ENCODE measurements around the gene KLHL41.

GRCh38 chr2:169572189-169572588 lies 62.7 kb downstream of the KLHL41 start:
- TF ChIP-seq CTCF (IDR thresholded peaks at IDR 0.05) = no peak
- no peak for TF ChIP-seq POLR2AphosphoS5 (IDR thresholded peaks at IDR 0.05)
- no peak for TF ChIP-seq POLR2A (IDR thresholded peaks at IDR 0.05)
- no peak for TF ChIP-seq EP300 (IDR thresholded peaks at IDR 0.05)

All from stomach (tissue), 4 donors.